ENCODE measurements around the gene PACSIN2.

DNA sequence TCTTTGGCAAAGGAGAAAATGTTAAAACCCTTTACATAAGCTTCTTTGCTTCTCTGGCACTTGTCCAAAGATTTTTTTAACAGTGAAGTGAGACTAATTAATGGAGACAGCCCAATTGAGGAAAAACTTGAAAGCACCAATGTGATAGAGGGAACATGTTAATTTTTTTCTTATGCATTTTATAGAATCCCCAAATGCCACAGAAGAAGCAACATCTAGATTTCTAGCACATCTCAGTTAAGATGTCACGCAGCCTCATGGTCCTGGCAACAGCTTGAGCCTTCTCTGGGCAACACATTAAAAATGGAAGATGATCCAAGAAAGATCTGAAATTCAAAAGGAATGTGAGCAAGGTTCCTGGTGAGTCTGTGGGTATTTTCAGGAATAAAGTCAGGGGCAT, 48.5 kb downstream of the PACSIN2 start:
- TF ChIP-seq GATA2 (IDR thresholded peaks at IDR 0.05; ENCODE audit: low read depth, low read length), result no peak
- no peak for TF ChIP-seq GATA3 (IDR thresholded peaks at IDR 0.05; ENCODE audit: low read depth, low read length)
